GM13977 (cell line): ENCODE measurements around the gene MAP2K3.

ENCODE experiments used
- DNase-seq: peaks from one replicate; pipeline ENCODE4 v3.0.0; 2012; ENCODE audit warnings: low spot score
- in situ Hi-C: fragments of 300-500 bp; cut with MboI; formaldehyde crosslinking; loops from one replicate; pipeline ENCODE4 v1.12.0; 2022; ENCODE audit warnings: low sequenced_read_pairs, low pct_unique_long_range_greater_than_20kb, mixed read lengths, inconsistent platforms; ENCODE audit not compliant: unreplicated experiment
- TF ChIP-seq, protein P1 (sequence below): IDR thresholded peaks from 2 replicates; pipeline ENCODE4 v1.5.1; 2012; ENCODE audit warnings: mild to moderate bottlenecking, control low read depth; ENCODE audit not compliant: insufficient read depth; ENCODE audit errors: extremely low read depth, missing control alignments

Gene MAP2K3

GRCh38 chr17:21357696-21358656 is 73.5 kb downstream of the MAP2K3 start:
- in situ Hi-C loops, result no loop called here
- DNase-seq, result no peak
- TF ChIP-seq, protein P1, sequence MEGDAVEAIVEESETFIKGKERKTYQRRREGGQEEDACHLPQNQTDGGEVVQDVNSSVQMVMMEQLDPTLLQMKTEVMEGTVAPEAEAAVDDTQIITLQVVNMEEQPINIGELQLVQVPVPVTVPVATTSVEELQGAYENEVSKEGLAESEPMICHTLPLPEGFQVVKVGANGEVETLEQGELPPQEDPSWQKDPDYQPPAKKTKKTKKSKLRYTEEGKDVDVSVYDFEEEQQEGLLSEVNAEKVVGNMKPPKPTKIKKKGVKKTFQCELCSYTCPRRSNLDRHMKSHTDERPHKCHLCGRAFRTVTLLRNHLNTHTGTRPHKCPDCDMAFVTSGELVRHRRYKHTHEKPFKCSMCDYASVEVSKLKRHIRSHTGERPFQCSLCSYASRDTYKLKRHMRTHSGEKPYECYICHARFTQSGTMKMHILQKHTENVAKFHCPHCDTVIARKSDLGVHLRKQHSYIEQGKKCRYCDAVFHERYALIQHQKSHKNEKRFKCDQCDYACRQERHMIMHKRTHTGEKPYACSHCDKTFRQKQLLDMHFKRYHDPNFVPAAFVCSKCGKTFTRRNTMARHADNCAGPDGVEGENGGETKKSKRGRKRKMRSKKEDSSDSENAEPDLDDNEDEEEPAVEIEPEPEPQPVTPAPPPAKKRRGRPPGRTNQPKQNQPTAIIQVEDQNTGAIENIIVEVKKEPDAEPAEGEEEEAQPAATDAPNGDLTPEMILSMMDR, result no peak

- in situ Hi-C loops, result no loop called here
- DNase-seq, result no peak
- TF ChIP-seq, protein P1, result no peak
Measured at GRCh38 chr17:21358682-21359482, 74.4 kb downstream of the MAP2K3 start.

DNA sequence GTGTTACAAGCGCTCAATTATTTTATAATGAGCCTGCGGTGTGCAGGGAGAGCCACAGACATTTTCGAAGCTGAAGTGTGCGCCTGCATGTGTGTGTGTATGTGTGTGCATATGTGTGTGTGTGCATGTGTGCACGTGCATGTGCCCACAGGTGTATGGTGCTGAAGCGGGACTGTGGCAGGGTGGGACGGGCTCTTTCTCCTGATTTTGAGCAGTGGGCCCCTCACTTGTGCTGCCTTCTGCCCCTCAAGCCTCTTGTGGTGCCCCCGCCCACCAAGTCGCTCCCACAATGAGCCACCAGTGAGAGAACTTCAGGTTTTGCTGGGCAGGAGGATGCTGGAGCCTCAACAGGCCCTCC is 75.0 kb downstream of the MAP2K3 start:
- no peak for DNase-seq
- TF ChIP-seq, protein P1, result no peak
- in situ Hi-C loops, result no loop called here

DNA sequence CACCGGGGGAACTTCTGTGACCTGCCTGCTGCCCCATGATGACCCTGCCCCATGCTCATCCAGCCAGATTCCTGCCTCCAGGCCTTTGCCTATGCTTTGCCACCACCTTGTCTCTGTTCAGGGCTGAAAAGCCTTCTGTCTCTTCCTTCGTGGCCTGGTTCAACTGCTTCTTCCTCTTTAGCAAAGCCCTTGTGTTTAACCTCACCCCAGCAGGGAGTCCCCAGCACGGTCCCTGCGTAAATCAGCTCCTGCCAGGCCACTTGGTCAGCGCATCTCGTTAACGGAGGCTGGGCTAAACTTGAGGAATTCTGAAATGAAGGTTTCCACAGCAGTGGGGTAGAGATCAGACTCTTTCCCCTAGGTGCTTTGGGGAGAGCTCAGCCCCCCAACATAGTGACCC is 75.5 kb downstream of the MAP2K3 start:
- DNase-seq, result no peak
- in situ Hi-C loops, result no loop called here
- TF ChIP-seq, protein P1, result no peak

DNA sequence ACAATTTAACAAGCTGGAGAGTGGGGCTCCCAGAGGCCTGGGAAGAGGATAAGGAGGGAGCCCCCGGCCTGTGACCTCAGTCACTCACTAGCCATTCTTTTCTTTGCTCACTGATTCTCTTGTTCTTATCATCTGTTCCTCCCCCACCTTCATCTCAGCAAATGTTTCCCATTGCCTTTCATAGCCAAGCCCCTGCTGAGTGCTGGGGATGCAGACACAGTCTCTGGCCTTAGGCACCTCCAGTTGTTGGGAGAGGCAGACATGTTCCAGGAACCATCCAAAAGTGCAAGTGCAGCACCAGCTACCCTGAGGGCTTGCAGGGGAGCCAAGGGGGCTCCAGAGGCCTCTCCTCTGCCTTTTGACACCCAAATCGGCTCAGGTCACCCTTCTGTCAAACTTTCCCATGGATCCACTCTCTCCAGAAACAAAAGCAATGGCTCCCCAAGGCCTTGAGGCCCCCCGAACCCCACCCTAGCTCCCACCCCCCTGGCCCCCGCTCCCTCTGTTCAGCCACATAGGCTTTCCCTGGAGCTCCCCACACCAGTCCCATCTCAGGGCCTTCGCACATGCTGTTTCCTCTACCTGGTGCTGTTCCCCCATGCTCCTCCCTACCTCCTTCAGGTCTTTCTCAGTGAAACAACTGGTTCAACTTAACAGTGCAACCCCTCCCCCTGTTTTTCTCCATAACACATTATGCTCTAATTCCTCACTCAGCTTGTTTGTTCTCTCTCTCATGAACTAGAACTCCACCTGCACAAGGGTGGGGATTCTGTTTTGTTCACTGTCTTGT is 76.7 kb downstream of the MAP2K3 start:
- no peak for DNase-seq
- in situ Hi-C loops, result no loop called here
- TF ChIP-seq, protein P1, result no peak

- in situ Hi-C loops, result no loop called here
- no peak for DNase-seq
Measured at GRCh38 chr17:21362331-21362931, 77.9 kb downstream of the MAP2K3 start.

More at GRCh38 chr17:21362331-21362931, 77.9 kb downstream of the MAP2K3 start:
- TF ChIP-seq, protein P1, result no peak
